H9 (cell line): ENCODE data around the gene DNAJC24. TPM values are rescaled to one million over a fixed set of nuclear protein-coding genes. Genes with fewer than 3 reads are reported as not detected.

Experiments
- DNase-seq: peaks from one replicate; pipeline ENCODE4 v3.0.0-alpha.2; 2017
- H2AFZ ChIP-seq: one replicate; pipeline ENCODE4 v1.6.1; 2013; ENCODE audit warnings: mild to moderate bottlenecking, low read length, control low read depth, moderate library complexity
- H2AK5ac ChIP-seq: 2 replicates; pipeline ENCODE4 v1.6.1; 2013; ENCODE audit warnings: low read length, control low read depth, mixed read lengths; ENCODE audit not compliant: insufficient read length
- H2BK120ac ChIP-seq: one replicate; pipeline ENCODE4 v1.6.1; 2013; ENCODE audit warnings: low read depth, mild to moderate bottlenecking, low read length, control low read depth, inconsistent platforms; ENCODE audit not compliant: poor library complexity, severe bottlenecking
- H2BK12ac ChIP-seq: 2 replicates; pipeline ENCODE4 v1.6.1; 2013; ENCODE audit warnings: low read length, control low read depth, mixed read lengths, low read depth; ENCODE audit not compliant: insufficient read length
- H2BK15ac ChIP-seq: 2 replicates; pipeline ENCODE4 v1.6.1; 2013; ENCODE audit warnings: low read depth, low read length, control low read depth
- H2BK20ac ChIP-seq: one replicate; pipeline ENCODE4 v1.6.1; 2013; ENCODE audit warnings: low read depth, mild to moderate bottlenecking, low read length, control low read depth, inconsistent platforms; ENCODE audit not compliant: poor library complexity, severe bottlenecking
- H2BK5ac ChIP-seq: 2 replicates; pipeline ENCODE4 v1.6.1; 2013; ENCODE audit warnings: low read length, control low read depth, mixed read lengths; ENCODE audit not compliant: insufficient read length
- H3K14ac ChIP-seq: 2 replicates; pipeline ENCODE4 v1.6.1; 2013; ENCODE audit warnings: low read length, control low read depth; ENCODE audit not compliant: insufficient read depth
- H3K18ac ChIP-seq: 2 replicates; pipeline ENCODE4 v1.6.1; 2013; ENCODE audit warnings: low read depth, mild to moderate bottlenecking, mixed read lengths, low read length, control low read depth; ENCODE audit not compliant: insufficient read length
- H3K23ac ChIP-seq: 2 replicates; pipeline ENCODE4 v1.6.1; 2013; ENCODE audit warnings: low read length, control low read depth, mixed read lengths, low read depth; ENCODE audit not compliant: insufficient read length
- H3K23me2 ChIP-seq: 2 replicates; pipeline ENCODE4 v1.6.1; 2013; ENCODE audit warnings: low read depth, mild to moderate bottlenecking, mixed read lengths, low read length, control low read depth; ENCODE audit not compliant: insufficient read length, poor library complexity, severe bottlenecking
- H3K27ac ChIP-seq: 2 replicates; pipeline ENCODE4 v1.5.1; 2013; ENCODE audit warnings: low read length, control low read depth, mixed read lengths, low read depth; ENCODE audit not compliant: insufficient read length
- H3K27me3 ChIP-seq: 2 replicates; pipeline ENCODE4 v1.6.1; 2013; ENCODE audit warnings: low read length, control low read depth, inconsistent platforms; ENCODE audit not compliant: insufficient read depth
- H3K4ac ChIP-seq: 2 replicates; pipeline ENCODE4 v1.6.1; 2013; ENCODE audit warnings: low read depth, mild to moderate bottlenecking, control low read depth, inconsistent platforms, low read length, moderate library complexity
- H3K4me1 ChIP-seq: 2 replicates; pipeline ENCODE4 v1.6.1; 2013; ENCODE audit warnings: low read length, control low read depth, inconsistent platforms; ENCODE audit not compliant: insufficient read depth
- H3K4me2 ChIP-seq: 2 replicates; pipeline ENCODE4 v1.6.1; 2013; ENCODE audit warnings: low read length, control low read depth, mixed read lengths; ENCODE audit not compliant: insufficient read length, insufficient read depth
- H3K56ac ChIP-seq: 2 replicates; pipeline ENCODE4 v1.6.1; 2013; ENCODE audit warnings: low read depth, mild to moderate bottlenecking, mixed read lengths, low read length, control low read depth; ENCODE audit not compliant: insufficient read length
- H3K79me1 ChIP-seq: 2 replicates; pipeline ENCODE4 v1.6.1; 2013; ENCODE audit warnings: low read depth, mild to moderate bottlenecking, moderate library complexity, low read length, control low read depth, inconsistent platforms; ENCODE audit not compliant: insufficient read depth, poor library complexity, severe bottlenecking
- H3K79me2 ChIP-seq: 2 replicates; pipeline ENCODE4 v1.6.1; 2013; ENCODE audit warnings: low read length, control low read depth, inconsistent platforms; ENCODE audit not compliant: insufficient read depth
- H3K9ac ChIP-seq: 2 replicates; pipeline ENCODE4 v1.6.1; 2013; ENCODE audit warnings: low read length, control low read depth, mixed read lengths; ENCODE audit not compliant: insufficient read length; ENCODE audit errors: extremely low read depth
- H3K9me3 ChIP-seq: one replicate; pipeline ENCODE4 v1.6.1; 2013; ENCODE audit warnings: low read depth, low read length, inconsistent platforms; ENCODE audit not compliant: control insufficient read depth
- H3T11ph ChIP-seq: one replicate; pipeline ENCODE4 v1.6.1; 2013; ENCODE audit warnings: mild to moderate bottlenecking, low read length, control low read depth, inconsistent platforms
- H4K20me1 ChIP-seq: one replicate; pipeline ENCODE4 v1.6.1; 2013; ENCODE audit not compliant: control insufficient read depth, insufficient read length, insufficient read depth
- H4K5ac ChIP-seq: 2 replicates; pipeline ENCODE4 v1.6.1; 2013; ENCODE audit warnings: low read depth, mild to moderate bottlenecking, mixed read lengths, low read length, control low read depth; ENCODE audit not compliant: insufficient read length
- H4K8ac ChIP-seq: replicated peaks from 2 replicates; pipeline ENCODE4 v1.6.1; 2013; ENCODE audit warnings: low read length, control low read depth, mixed read lengths, low read depth; ENCODE audit not compliant: insufficient read length
- H4K91ac ChIP-seq: 2 replicates; pipeline ENCODE4 v1.6.1; 2013; ENCODE audit warnings: low read depth, mild to moderate bottlenecking, moderate library complexity, mixed read lengths, low read length, control low read depth; ENCODE audit not compliant: insufficient read length
- H3K27ac Mint-ChIP-seq, 3 experiments: 2 replicates in 2 of 3; 3 replicates in 1 of 3; pipeline ENCODE4 v1.8.0; 2020 to 2021; ENCODE audit warnings: mixed read lengths in 3 of 3, mild to moderate bottlenecking in 1 of 3, moderate library complexity in 1 of 3
- H3K27me3 Mint-ChIP-seq: 2 replicates; pipeline ENCODE4 v1.8.0; 2021; ENCODE audit warnings: low read depth, mild to moderate bottlenecking, moderate library complexity, mixed read lengths
- H3K36me3 Mint-ChIP-seq, 3 experiments: 2 replicates in 2 of 3; 3 replicates in 1 of 3; pipeline ENCODE4 v1.8.0; 2020 to 2021; ENCODE audit warnings: low read depth in 3 of 3, mixed read lengths in 3 of 3; ENCODE audit not compliant: insufficient read depth in 1 of 3
- H3K4me1 Mint-ChIP-seq, 2 experiments: 2 replicates each; pipeline ENCODE4 v1.8.0; 2020; ENCODE audit warnings: mixed read lengths in 2 of 2
- H3K4me3 Mint-ChIP-seq, 2 experiments: 2 replicates in 1 of 2; 3 replicates in 1 of 2; pipeline ENCODE4 v1.8.0; 2020 to 2021; ENCODE audit warnings: mild to moderate bottlenecking in 2 of 2, mixed read lengths in 2 of 2, moderate library complexity in 1 of 2
- H3K9me3 Mint-ChIP-seq, 2 experiments: 2 replicates in 1 of 2; 3 replicates in 1 of 2; pipeline ENCODE4 v1.8.0; 2020; ENCODE audit warnings: mild to moderate bottlenecking in 2 of 2, mixed read lengths in 2 of 2, moderate library complexity in 1 of 2
- WGBS: extraction: QIAGEN DNeasy Blood & Tissue Kit; methylation state at CpG from one replicate; pipeline ENCODE4 v1.1.7; 2013; ENCODE audit warnings: missing lambda C conversion rate, low lambda C conversion rate, mixed read lengths; ENCODE audit not compliant: insufficient read length; ENCODE audit errors: extremely low coverage; 5-methylcytosine and 5-hydroxymethylcytosine counted together
- total RNA-seq: library from RNA; stranded (reverse); gene quantifications from 2 replicates; pipeline ENCODE4 v1.2.1, GENCODE V29; 2021
- TF ChIP-seq, protein P1 (sequence below): fragments of 200-600 bp; sonication (generic); conservative IDR thresholded peaks from 3 replicates; pipeline ENCODE4 v1.8.0; 2021; ENCODE audit warnings: antibody characterized with exemption, mild to moderate bottlenecking

Gene DNAJC24
- total RNA-seq, 1 experiment from 2014 or later = 16.7 TPM

GRCh38 chr11:31361743-31362142, 7.9 kb upstream of the DNAJC24 start:
- Histone ChIP-seq H2BK12ac (no peak overlapping the region), H2BK5ac (no peak overlapping the region), H2BK15ac (no peak overlapping the region), H3K27me3 (no peaks in the 10 kb centered on the region), H2AK5ac (no peak overlapping the region), H3K27ac (no peak overlapping the region), H4K5ac (no peak overlapping the region), H3K4me1 (no peaks in the 10 kb centered on the region), H4K91ac (no peak overlapping the region), H3T11ph (no peak overlapping the region), H3K9ac (no peak overlapping the region), H3K23me2 (no peaks in the 10 kb centered on the region), H4K8ac (no peak overlapping the region), H2BK20ac (no peak overlapping the region), H4K20me1 (no peaks in the 10 kb centered on the region), H3K56ac (no peak overlapping the region), H3K18ac (no peak overlapping the region), H3K79me1 (no peaks in the 10 kb centered on the region), H3K23ac (no peak overlapping the region), H2AFZ (no peak overlapping the region), H3K79me2 (no peaks in the 10 kb centered on the region), H3K4me2 (no peak overlapping the region), H3K4ac (no peak overlapping the region), H3K9me3 (no peaks in the 10 kb centered on the region), H2BK120ac (no peak overlapping the region), H3K14ac (no peak overlapping the region)
- no CpG with 5 or more reads among the region's 4 CpGs for WGBS
- no peaks in the 10 kb centered on the region for H3K36me3 Mint-ChIP-seq
- no peak overlapping the region for H3K4me3 Mint-ChIP-seq
- H3K9me3 Mint-ChIP-seq = no peaks in the 10 kb centered on the region
- 0 out of 4 replicates have a peak, but pooled peaks cover 0 to 2% of the 10 kb centered on the region in 2 experiments for H3K4me1 Mint-ChIP-seq
- no peak overlapping the region for H3K27ac Mint-ChIP-seq
- DNase-seq = no peak
- peaks cover under 1% of the 10 kb centered on the region for H3K27me3 Mint-ChIP-seq
- TF ChIP-seq, protein P1, sequence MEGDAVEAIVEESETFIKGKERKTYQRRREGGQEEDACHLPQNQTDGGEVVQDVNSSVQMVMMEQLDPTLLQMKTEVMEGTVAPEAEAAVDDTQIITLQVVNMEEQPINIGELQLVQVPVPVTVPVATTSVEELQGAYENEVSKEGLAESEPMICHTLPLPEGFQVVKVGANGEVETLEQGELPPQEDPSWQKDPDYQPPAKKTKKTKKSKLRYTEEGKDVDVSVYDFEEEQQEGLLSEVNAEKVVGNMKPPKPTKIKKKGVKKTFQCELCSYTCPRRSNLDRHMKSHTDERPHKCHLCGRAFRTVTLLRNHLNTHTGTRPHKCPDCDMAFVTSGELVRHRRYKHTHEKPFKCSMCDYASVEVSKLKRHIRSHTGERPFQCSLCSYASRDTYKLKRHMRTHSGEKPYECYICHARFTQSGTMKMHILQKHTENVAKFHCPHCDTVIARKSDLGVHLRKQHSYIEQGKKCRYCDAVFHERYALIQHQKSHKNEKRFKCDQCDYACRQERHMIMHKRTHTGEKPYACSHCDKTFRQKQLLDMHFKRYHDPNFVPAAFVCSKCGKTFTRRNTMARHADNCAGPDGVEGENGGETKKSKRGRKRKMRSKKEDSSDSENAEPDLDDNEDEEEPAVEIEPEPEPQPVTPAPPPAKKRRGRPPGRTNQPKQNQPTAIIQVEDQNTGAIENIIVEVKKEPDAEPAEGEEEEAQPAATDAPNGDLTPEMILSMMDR = no peak
